HepG2 (cell line): Measurements from ENCODE around the gene C2orf42. TPM values are rescaled to one million over a fixed set of nuclear protein-coding genes. Genes with fewer than 3 reads are reported as not detected.

ENCODE experiments used
- ERF ChIP-seq: IDR thresholded peaks from 2 replicates; pipeline ENCODE4 v1.6.1; 2018; ENCODE audit warnings: missing biosample characterization, missing genetic modification reagents
- FOXJ3 ChIP-seq: sonication (generic); formaldehyde crosslinking; IDR thresholded peaks from 2 replicates; pipeline ENCODE4 v1.4.0; 2020; ENCODE audit warnings: missing genetic modification reagents, mild to moderate bottlenecking, borderline replicate concordance
- GRHL1 ChIP-seq: sonication (generic); formaldehyde crosslinking; conservative IDR thresholded peaks from 2 replicates; pipeline ENCODE4 v1.8.0; 2022; ENCODE audit warnings: missing genetic modification reagents
- JUNB ChIP-seq: sonication (generic); formaldehyde crosslinking; IDR thresholded peaks from 2 replicates; pipeline ENCODE4 v1.8.0; 2022; ENCODE audit warnings: missing genetic modification reagents, mild to moderate bottlenecking, borderline replicate concordance
- NFIB ChIP-seq: sonication (generic); formaldehyde crosslinking; IDR thresholded peaks from 2 replicates; pipeline ENCODE4 v1.9.0; 2021; ENCODE audit warnings: missing genetic modification reagents, mild to moderate bottlenecking, borderline replicate concordance
- NFIC ChIP-seq: IDR thresholded peaks from 2 replicates; pipeline ENCODE4 v1.6.1; 2012; ENCODE audit warnings: mild to moderate bottlenecking, low read length, inconsistent platforms
- PRDM15 ChIP-seq: sonication (generic); formaldehyde crosslinking; IDR thresholded peaks from 2 replicates; pipeline ENCODE4 v1.4.0; 2020; ENCODE audit warnings: missing genetic modification reagents
- SATB2 ChIP-seq: sonication (generic); formaldehyde crosslinking; IDR thresholded peaks from 2 replicates; pipeline ENCODE4 v1.5.0; 2020; ENCODE audit warnings: missing genetic modification reagents
- TFDP2 ChIP-seq: sonication (generic); formaldehyde crosslinking; IDR thresholded peaks from 2 replicates; pipeline ENCODE4 v1.4.0; 2020; ENCODE audit warnings: missing genetic modification reagents
- ZFP1 ChIP-seq: IDR thresholded peaks from 2 replicates; pipeline ENCODE4 v1.6.1; 2016
- ZFX ChIP-seq: sonication (generic); formaldehyde crosslinking; IDR thresholded peaks from 2 replicates; pipeline ENCODE4 v1.4.0; 2020; ENCODE audit warnings: mild to moderate bottlenecking, low read depth, missing genetic modification reagents, moderate library complexity
- ZNF326 ChIP-seq: sonication (generic); formaldehyde crosslinking; IDR thresholded peaks from 2 replicates; pipeline ENCODE4 v1.4.0; 2020; ENCODE audit warnings: missing genetic modification reagents, borderline replicate concordance
- ZNF549 ChIP-seq: sonication (generic); formaldehyde crosslinking; IDR thresholded peaks from 2 replicates; pipeline ENCODE4 v1.5.0; 2020; ENCODE audit warnings: missing genetic modification reagents
- ZNF646 ChIP-seq: sonication (generic); formaldehyde crosslinking; IDR thresholded peaks from 2 replicates; pipeline ENCODE4 v1.9.0; 2021; ENCODE audit warnings: mild to moderate bottlenecking, missing genetic modification reagents
- ZNF704 ChIP-seq: sonication (generic); formaldehyde crosslinking; IDR thresholded peaks from 2 replicates; pipeline ENCODE4 v1.8.1; 2023; ENCODE audit warnings: mild to moderate bottlenecking, inconsistent platforms, moderate library complexity, missing genetic modification reagents, borderline replicate concordance
- polyA plus RNA-seq, 8 experiments: library from polyadenylated mRNA; depleted of rRNA in 3 of 8; stranded (reverse) in 7 of 8; unstranded in 1 of 8; fragments of >200 nt; fragmentation: Illumina TruSeq in 4 of 8; extraction: Trizol in 4 of 8; gene quantifications; 2 replicates each; pipeline versions ENCODE4 v1.2.1 to v1.2.3, GENCODE V29; 2011 to 2016; ENCODE audit warnings: low read depth in 4 of 8, missing spikeins in 1 of 8, mixed read lengths in 1 of 8; ENCODE audit not compliant: insufficient read depth in 1 of 8
- total RNA-seq, 5 experiments: library from RNA; depleted of rRNA; stranded (reverse); fragments of >200 nt; fragmentation: Illumina TruSeq; extraction: Trizol; gene quantifications; 2 replicates each; pipeline ENCODE4 v1.2.3, GENCODE V29; 2016; ENCODE audit warnings: low read depth in 1 of 5

Gene C2orf42
- total and polyA plus RNA-seq, 2 of the 13 experiments (the other 11 are each of a cell fraction or from before 2014, with no cell fraction given) = 9.3 to 9.9 TPM

GRCh38 chr2:70141212-70141901, 49.5 kb downstream of the C2orf42 start (continued):
- TF ChIP-seq ZNF646 (CRISPR knock-in tag) (no peak), ZFP1 (no peak), ZNF326 (CRISPR knock-in tag) (no peak), SATB2 (CRISPR knock-in tag) (no peak), NFIC (0 out of 2 replicates have a peak, but pooled peaks have one; percentile 47), TFDP2 (CRISPR knock-in tag) (no peak), FOXJ3 (CRISPR knock-in tag) (no peak), GRHL1 (CRISPR knock-in tag) (no peak), ZNF549 (CRISPR knock-in tag) (no peak), NFIB (CRISPR knock-in tag) (no peak), ZFX (no peak), ZNF704 (CRISPR knock-in tag) (no peak), PRDM15 (CRISPR knock-in tag) (no peak), ERF (CRISPR knock-in tag) (no peak), JUNB (no peak)
